AG08396 (cell line): ENCODE measurements around the gene SLC9A7.

Experiments used
- DNase-seq: peaks from one replicate; pipeline ENCODE4 v3.0.0; 2012; ENCODE audit warnings: low spot score, mixed read lengths

SLC9A7 gene

DNA sequence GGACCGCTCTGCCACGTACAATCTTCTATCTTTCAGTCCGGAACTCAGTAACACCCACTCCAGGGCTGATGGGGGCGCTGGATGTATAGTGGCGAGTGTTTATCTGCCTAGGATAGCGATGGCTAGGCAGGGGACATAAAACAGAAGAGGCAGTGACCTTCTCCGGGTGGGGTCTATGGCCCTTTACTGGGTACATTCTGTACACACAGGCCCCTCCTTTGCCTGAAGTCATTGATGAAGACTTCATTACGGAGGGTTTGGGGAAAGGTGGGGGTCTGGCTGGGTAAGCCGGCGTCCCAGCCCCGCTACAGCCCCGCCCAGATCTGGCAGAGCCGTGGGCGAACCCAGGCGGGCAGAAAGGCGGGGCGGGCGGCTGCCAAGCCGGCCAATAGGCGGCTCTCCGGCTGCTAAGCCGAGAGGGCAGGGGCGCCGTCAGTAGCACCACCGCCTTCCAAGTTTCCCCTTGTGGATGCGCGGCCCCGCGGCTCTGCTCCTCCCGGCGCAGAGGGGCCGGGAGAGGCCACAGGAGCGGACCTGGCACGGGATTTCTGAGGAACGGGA lies 185.5 kb downstream of the SLC9A7 start, which contains the start of gene CHST7:
Gene CHST7, plus strand, starts transcription at position 435 of the 561 bp plus-strand sequence. CDS start 167 bp downstream, outside the sequence.
- DNase-seq: peak; percentile 77

DNA sequence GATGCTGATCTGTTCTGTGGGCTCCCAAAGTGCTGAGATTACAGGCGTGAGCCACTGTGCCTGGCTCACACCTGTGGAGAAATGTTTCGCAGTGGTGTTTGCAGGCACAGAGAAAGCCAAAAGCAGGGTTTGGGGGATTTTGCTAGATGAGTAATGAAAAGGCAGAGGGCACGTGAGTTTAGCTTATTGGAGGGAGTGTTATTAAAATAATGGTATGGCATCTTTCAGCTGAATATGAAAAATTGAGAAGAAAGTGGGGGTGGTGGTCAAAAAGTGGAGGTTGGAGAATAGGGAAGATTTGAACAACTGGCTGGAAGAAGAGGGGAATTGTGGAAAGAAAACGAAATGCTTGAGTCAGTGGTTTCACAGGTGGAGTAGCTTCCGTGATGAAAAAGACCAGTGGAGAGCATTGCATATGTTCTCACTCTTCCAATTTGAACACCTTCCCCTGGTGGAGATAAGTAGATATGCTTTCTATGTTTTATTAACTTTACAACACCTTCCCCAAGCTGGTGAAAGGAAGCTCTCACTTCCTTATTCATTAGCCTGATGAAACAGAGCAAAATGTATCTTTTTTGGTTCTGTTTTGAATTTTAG lies 186.5 kb downstream of the SLC9A7 start:
- no peak for DNase-seq

DNA sequence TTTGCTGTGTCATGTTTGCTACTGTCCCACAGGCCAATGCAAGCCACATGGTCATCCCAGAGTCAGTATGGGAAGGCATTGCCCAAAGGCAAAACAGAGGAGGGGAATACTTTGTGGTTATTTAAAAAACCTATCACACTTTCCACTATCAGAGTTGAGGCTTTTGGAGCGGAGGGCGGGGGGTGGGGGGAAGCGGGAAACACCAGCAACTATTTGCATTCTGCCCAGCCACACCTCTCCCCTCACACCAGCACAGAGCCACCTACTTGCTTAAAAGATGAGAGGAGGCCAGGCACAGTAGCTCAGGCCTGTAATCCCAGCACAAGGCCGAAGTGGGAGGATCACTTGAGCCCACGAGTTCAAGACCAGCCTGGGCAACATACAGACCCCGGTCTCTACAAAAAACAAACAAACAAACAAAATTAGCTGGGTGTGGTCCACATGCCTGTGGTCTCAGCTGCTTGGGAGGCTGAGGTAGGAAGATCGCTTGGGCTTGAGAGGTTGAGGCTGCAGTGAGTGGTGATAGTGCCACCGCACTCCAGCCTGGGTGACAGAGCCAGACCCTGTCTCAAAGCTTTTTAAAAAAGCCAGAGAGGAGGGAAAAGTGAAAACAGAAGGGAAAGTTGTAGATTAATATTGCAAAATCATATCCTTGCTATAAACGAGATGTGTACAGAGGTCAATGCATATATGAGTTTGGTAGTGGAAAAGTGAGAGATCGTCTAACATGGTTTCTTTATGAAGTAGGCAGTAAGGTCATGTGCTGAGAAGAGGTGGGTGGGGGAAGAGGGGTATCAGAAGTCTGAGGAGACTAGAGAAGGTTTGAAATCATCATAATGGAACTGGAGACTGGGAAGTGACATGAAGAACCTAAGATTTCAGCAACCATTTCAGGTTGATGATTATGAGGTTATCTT lies 187.2 kb downstream of the SLC9A7 start:
- DNase-seq: no peak

DNA sequence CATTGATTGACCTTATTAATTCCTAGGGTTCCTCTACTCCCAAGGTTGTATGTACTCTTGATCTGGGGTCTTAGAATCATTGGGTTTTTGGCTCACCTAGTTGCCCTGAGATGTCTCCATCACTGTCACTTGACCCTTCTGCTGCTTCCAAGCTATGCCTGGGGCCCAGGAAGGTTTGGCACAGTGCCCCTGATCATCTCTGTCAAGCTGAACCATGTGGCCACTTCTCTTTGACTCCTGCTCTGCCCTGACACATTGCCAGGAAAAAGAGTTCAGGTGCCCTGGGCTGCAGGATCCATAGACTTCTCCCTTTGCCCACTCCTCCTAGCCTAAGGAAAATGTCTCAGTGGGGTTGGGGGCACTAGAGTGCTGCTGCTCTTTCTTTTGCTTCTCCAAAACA lies 189.3 kb downstream of the SLC9A7 start:
- no peak for DNase-seq

DNA sequence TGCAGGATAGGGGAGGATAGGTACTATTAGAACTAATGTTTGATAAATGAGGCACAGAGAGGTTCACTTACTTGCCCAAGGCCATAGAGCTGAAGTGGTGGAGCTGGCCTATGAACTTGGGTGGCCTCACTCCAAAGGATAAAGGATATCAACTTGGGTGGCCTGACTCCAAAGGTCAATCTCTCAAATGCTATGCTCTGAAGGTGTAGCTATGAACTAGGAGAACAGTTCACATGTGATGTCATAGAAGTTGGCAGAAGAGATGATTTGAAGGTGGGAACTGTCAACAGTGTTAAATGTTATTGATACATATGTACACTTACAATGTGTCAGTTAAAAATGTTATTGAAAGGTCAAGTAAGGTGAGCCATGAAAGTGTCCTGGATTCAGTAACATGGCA lies 191.5 kb downstream of the SLC9A7 start:
- no peak for DNase-seq

DNA sequence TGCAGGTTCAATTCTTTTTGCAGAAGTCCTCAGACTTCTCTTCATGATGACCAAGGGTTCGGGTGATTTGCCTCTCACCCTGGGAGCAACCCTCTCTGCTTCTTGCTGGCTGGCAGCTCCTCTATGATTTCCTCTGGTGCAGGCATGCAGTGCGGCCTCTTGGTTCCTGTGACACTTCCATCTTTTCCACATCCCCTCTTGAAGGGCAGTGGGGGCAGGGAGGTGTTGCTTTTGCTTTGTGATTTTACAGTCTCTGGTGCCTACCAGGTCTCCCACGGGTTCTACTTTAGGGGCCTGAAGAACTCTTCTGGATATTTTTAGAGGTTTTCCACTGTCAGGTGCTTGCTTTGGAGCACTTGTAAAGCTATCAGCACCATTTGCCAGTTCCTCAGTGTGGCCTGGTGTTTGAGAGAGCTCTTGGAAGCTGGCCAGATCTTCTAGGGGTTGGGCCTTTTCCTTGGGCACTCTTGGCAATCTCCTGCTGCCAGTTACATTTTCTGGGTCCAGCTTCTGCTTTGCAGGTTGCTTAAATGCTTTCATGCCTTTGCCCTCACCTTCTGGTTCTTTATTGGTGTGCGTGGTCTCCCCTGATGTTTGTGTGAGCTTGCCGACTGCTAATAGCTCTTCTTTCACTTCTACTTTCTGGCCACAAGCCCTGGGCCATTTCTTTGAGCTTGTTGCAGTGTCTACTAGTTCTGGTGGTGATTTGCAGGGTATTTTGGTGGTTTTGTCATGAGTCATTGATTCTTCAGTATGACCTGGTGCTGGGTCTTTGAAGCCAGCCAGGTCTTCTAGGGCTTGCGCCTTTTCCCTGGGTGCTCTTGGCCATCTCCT lies 196.9 kb downstream of the SLC9A7 start:
- DNase-seq: no peak

DNA sequence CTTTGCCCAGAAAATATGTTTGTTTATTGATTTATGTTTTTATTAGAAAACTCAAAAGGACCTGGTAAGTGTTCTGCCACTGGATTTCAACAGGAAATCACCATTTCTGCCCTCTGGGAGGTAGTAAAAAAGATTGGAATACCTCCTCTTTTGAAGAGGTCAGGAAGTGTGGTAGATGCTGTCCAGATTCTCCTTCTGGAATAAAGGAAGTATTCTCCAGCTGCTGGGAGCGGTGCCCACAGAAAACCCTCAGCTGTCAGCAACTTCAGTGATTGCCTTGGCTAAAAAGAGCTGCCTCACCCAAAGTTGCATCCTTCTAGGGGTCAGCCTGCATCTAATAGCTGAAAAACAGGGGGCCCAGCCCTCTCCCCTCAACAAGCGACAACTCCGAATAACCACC lies 199.9 kb downstream of the SLC9A7 start:
- DNase-seq: no peak

DNA sequence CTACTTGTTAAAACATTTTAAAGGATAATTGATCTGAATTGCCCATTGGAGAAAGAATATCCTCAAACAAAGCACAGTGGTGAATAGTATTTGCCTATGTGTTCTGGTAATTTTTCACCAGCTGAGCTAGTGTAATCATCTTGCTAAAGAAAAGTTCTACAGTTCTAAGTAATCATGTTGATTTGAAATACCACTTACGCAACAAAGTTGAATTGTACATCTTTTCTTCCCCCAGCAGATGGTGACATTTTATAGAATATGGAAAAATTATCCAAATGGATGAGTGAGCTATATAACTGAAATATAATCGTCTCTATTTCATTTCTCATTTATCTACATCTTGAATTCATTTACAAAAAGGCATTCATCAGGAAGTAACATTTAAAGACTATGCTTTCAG lies 204.0 kb downstream of the SLC9A7 start:
- no peak for DNase-seq

DNA sequence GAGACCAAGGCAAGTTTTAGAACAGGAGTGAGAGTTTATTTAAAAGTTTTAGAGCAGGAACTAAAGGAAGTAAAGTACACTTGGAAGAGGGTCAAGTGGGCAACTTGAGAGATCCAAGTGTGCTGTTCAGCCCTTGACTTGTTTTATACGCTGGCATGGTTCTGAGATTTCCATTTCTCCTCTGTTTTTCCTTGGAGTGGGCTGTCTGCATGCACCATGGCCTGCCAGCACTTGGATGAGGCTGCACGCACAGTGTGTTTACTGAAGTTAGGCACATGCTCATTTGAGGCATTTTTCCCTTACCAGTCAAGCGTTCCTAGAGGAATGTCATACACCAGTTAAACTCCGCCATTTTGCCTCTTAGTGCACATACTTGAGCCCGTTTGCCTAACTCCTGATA lies 205.0 kb downstream of the SLC9A7 start:
- DNase-seq: no peak

DNA sequence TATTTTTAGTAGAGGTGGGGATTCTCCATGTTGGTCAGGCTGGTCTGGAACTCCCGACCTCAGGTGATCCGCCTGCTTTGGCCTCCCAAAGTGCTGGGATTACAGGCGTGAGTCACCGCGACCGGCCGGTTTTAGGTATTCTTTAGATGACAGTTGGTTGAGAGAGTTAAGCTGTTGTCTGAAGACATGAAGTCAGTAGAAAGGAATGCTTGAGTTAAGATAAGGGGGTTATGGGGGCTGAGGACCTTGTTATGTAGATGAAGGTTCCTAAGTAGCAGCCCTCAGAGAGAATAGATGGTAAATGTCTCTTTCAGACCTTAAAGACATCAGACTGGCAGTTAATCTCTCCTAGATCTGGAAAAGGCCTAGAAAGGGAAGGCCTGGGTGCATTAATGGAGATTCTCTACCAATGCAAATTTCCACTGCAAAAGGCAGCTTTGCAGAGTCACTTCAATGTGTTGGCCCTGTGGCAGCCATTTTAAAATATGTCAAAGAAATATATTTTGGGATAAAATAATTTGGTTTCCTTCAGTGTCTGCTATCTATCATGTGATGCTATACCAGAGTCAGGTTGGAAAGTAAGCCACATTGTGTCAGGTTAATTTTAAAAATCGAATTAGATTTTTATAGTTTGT lies 207.3 kb downstream of the SLC9A7 start:
- DNase-seq: no peak

DNA sequence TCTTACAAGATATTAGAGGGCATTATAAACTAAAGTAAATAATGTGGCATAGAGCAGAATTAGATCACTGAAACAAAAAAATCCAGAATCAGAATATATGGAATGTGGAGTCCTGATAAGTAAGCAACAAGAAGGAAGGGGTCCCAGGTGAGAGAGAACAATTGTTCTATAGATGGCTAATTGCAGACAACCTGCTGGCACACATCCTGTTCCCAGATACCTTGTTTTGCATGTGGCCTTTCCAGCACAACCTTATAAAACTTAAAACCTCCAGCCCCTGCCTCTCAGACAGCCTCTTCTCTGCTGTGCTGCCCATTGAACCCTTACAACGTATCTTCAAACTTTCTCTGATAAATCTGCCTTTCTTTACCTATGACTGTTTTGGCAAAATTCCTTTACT lies 209.0 kb downstream of the SLC9A7 start:
- DNase-seq: no peak
